GM10266 (cell line): ENCODE measurements around the gene SGK1.
"Not testable (repeated sequence)": the region's sequence is repeated elsewhere in the genome, so short reads cannot be mapped to it uniquely, and the experiment has no call there.

ENCODE experiments used
- DNase-seq: peaks from one replicate; pipeline ENCODE4 v3.0.0; 2012; ENCODE audit errors: extremely low spot score
- CTCF ChIP-seq: IDR thresholded peaks from 2 replicates; pipeline ENCODE4 v1.5.1; 2012; ENCODE audit warnings: mild to moderate bottlenecking, low read depth; ENCODE audit not compliant: control insufficient read depth, insufficient read depth; ENCODE audit errors: missing control alignments

SGK1 gene

GRCh38 chr6:134310817-134311216 is 7.1 kb downstream of the SGK1 start:
- no peak for DNase-seq
- no peak for TF ChIP-seq CTCF

- no peak for DNase-seq
- TF ChIP-seq CTCF: no peak
Observed at GRCh38 chr6:134309983-134310605, 7.8 kb downstream of the SGK1 start.

- TF ChIP-seq CTCF: no peak
- DNase-seq: no peak
Observed at GRCh38 chr6:134309227-134309626, 8.7 kb downstream of the SGK1 start.

GRCh38 chr6:134308800-134309199 is 9.1 kb downstream of the SGK1 start:
- no peak for TF ChIP-seq CTCF
- DNase-seq: no peak

GRCh38 chr6:134307870-134308269 is 10.0 kb downstream of the SGK1 start:
- DNase-seq: no peak

GRCh38 chr6:134307075-134307474 is 10.8 kb downstream of the SGK1 start:
- DNase-seq: no peak

More at GRCh38 chr6:134307870-134308269, 10.0 kb downstream of the SGK1 start:
- TF ChIP-seq CTCF: no peak

GRCh38 chr6:134304381-134304780 is 13.5 kb downstream of the SGK1 start:
- DNase-seq: not testable (repeated sequence)

More at GRCh38 chr6:134307075-134307474, 10.8 kb downstream of the SGK1 start:
- no peak for TF ChIP-seq CTCF

GRCh38 chr6:134303891-134304290 is 14.0 kb downstream of the SGK1 start:
- TF ChIP-seq CTCF: no peak
- DNase-seq: no peak
